SKM-1 (cell line): Measurements from ENCODE around the gene MICOS13.

ENCODE experiments used
- DNase-seq: peaks from one replicate; lab custom pipeline; 2025; ENCODE audit not compliant: unreplicated experiment; lab: John Stamatoyannopoulos, UW

The MICOS13 gene

GRCh38 chr19:5687360-5688198 lies 7.3 kb upstream of the MICOS13 start:
- DNase-seq = no peak

DNA sequence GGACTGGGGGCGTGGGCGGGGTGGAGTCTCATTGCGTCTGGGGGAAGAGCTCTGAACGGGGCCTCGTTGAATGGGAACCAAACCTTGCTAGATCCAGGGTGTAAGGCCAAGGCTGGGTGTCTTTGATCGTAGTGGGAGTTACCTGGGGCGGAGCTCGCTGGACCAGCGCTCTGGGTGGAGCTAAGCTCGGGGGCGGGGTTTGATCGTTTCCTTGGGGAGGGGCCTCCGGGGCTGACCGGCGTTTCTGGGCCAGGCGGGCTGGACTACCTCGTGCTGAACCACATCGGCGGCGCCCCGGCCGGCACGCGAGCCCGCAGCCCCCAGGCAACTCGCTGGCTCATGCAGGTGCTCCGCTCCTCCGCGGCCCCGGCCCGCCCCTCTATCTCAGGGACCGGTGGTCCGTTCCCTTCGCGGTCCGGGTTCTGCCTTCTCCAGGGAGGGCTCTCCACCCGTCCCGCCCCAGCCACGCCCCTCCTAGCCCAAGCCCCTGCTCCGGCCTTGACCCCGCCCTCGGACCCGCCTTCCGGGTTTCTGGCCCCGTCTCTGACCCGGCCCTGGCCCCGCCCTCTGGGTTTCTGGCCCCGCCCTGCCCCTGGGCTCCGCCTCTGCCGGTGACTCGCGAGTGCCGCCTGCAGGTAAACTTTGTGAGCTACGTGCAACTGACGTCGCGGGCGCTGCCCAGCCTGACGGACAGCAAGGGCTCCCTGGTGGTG lies 6.5 kb upstream of the MICOS13 start:
- peak; percentile 88 for DNase-seq

- DNase-seq = no peak
These were observed 6.0 kb upstream of the MICOS13 start for GRCh38 chr19:5686326-5686646.

- DNase-seq = no peak
These were observed 4.5 kb upstream of the MICOS13 start for GRCh38 chr19:5684694-5685430.

DNA sequence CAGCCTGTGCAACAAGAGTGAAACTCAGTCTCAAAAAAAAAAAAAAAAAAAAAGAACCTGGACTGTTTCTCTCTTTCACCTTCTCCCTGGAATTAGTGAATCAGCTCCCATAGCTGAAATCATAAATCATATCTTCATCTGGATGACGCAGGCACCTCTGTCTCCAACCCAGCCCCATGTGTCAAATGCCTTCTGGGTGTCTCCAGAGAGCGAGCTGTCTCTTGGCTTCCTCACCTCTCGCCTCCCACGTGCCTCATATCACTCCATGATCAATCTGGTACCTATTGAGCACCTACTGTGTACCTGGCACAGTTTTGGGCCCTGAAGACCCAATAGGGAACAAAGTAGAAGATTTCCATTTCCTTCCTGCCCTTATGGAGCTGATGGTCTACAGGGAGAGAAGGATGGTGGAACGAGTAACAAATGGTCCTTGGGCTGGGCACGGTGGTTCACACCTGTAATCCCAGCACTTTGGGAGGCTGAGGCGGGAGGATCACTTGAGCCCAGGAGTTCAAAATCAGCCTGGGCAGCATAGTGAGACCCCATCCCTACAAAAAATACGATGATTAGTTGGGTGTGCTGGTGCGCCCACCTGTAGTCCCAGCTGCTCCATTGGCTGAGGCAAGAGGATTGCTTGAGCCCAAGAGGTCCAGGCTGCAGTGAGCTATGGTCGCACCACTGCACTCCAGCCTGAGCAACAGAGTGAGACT lies 3.0 kb upstream of the MICOS13 start:
- DNase-seq = no peak

DNA sequence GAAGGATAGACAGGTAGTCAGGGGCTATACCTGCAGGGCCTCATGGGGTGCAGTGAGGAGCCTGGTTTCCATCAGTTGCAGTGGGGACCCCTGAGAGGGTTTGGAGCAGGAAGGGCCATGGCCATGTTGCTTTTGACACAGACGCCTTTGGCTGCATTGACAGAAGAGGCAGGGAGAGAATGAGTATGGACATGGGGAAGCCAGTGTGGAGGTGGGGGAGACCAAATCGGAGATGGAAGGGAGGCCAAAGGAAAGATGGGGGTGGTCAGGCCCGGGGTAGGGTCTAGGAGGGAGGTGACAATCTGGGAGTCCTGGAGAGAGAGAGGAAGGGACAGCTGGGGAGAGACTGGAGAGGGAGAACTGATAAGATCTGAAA lies 1.8 kb upstream of the MICOS13 start:
- no peak for DNase-seq

DNA sequence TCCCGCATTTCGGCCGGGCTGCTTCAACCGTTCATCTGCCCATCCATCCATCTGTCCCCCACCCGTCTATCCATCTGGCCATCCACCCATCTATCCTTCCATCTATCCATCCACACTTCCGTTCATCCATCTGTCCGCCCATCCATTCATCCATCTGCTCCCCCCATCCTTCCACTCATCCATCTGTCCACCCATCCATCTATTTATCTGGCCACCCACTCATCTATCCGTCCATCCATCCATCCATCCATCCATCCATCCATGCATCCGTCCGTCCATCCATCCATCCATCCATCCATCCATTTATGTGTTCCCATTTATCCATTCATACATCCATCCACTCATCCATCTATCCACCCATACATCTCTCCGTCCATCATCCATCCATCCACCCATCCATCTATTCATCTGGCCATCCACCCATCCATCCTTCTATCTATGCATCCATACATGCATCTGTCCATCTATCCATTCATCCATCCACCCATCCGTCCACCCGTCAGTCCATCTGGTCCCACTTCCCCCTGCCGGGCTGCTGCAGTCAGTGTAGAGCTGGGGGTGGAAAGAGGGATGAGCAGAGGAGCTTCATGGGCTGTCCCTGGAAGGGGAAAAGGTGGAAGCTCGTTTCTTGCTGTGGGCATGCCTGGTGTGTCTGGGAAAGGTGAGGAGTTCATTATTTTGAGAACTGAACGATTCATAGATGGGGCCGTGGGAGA lies 1.2 kb upstream of the MICOS13 start:
- no peak for DNase-seq

DNA sequence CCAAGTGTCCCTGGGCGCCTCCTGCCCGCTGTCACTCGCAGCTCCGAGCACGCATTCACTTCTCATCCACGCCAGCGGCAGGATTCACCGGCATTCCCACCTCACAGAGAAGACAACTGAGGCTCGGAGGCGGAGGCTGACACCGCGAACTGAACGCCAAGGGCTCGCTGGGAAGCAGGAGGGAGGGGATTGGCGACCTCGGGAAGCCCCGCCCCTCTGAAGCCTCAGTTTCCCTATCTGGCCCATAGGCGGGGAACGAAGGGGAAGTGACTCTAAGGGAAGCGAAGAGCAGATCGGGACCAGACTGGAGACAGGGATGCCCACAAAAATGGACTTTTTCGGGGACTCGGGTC lies 256 bp downstream of the MICOS13 start:
- DNase-seq = no peak

- no peak for DNase-seq
These were observed 830 bp downstream of the MICOS13 start for GRCh38 chr19:5679289-5680083.

- DNase-seq = no peak
These were observed 2.1 kb downstream of the MICOS13 start for GRCh38 chr19:5678071-5678718.

GRCh38 chr19:5677580-5677979 lies 2.7 kb downstream of the MICOS13 start:
- DNase-seq = no peak

GRCh38 chr19:5677136-5677535 lies 3.2 kb downstream of the MICOS13 start:
- no peak for DNase-seq

DNA sequence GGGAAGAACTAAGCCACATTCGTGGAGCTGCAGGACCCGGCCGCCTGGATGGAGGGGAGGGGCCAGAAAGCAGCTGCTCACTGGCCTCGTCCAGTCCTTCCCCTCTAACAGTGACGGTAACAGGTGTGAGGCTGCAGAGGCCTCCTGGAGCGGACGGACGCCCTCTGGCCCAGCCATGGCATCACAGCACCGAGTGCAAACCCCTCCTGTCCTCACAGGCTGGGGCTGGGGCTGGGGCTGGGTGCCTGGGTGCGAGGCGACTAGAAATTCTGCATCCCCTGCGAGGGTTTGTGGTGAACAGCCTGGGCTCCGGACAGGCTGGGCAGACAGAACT lies 3.6 kb downstream of the MICOS13 start:
- no peak for DNase-seq

- DNase-seq = no peak
These were observed 4.1 kb downstream of the MICOS13 start for GRCh38 chr19:5676105-5676771.

DNA sequence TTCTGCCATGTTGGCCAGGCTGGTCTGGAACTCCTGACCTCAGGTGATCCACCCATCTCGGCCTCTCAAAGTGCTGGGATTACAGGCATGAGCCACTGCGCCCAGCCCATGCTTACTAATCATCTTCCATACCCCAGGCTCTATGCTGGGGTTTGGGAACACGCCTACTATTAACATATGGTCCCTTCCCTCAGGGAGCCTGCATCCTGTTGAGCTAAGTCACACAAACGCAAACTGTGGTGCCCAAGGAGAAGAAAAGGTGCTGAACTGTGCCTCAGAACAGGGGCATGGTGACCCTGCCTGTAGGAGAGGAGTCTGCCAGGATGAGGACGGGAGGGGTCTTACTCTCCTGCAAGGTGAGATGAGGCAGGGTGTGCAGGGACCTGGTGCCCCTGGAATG lies 5.6 kb downstream of the MICOS13 start:
- DNase-seq = no peak

- DNase-seq = no peak
These were observed 6.6 kb downstream of the MICOS13 start for GRCh38 chr19:5673752-5674151.

DNA sequence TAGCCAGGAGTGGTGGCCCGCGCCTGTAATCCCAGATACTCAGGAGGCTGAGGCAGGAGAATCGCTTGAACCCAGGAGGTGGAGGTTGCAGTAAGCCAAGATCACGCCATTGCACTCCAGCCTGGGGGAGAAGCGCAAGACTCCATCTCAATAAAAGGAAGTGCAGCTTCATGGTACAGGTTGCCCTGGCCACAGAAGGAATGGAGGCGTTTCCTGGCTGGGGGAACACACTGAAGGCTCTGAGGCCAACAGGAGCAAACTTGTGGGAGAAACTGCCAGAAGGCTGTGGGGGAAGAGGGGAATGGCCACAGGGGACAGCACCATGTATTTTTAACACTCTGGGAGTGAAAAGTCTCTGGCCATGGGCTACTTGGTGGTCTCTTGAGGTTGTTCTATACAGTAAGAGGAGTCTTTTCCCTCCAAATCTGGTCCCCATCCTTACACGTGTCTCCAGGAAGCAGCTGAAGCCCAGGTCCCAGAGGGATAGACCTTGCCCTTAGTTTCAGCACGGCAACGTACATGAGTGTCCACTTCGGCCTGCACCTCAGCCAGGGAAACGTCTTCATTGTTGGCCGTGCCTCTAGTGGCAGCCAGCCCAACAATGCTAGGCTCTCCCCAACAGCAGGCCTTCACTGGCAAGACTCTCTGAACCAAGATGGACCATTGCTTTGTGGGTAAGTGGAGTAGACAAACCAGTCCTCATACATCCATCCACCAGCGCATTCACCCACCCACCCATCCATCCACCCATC lies 7.4 kb downstream of the MICOS13 start:
- no peak for DNase-seq

DNA sequence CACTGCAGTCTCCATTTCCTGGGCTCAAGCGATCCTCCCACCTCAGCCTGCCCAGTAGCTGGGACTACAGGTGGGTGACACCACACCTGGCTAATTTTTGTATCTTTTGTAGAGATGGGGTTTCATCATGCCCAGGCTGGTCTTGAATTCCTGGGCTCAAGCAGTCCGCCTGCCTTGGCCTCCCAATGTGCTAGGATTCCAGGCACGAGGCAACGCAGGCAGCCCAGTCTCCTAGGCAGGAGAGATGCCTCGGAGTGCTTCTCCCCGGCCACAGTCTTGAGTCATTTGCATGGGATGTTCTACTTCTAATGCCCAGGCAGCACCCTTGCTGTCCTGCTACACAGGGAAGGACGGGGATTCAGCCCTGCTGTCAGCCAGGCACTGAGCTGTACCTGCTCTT lies 8.7 kb downstream of the MICOS13 start:
- DNase-seq = no peak
